Camera-type eye (tissue), 1 donor: Measurements from ENCODE around the gene SENP6. TPM values are rescaled to one million over a fixed set of nuclear protein-coding genes. Genes with fewer than 3 reads are reported as not detected.

ENCODE experiments used
- total RNA-seq: library from RNA; depleted of rRNA; stranded (reverse); fragments of >200 nt; gene quantifications from one replicate; pipeline ENCODE4 v1.2.3, GENCODE V29; 2014

The SENP6 gene
- total RNA-seq: 238 TPM

GRCh38 chr6:75601304-75602245, at the start of gene SENP6:
SENP6 (plus strand) TSS chr6:75601880; CDS start chr6:75602525, 645 bp downstream.

GRCh38 chr6:75748743-75749538, 147.3 kb downstream of the SENP6 start, which contains the start of gene MYO6:
MYO6 (plus strand) TSS chr6:75749239; CDS start chr6:75817548, 68,309 bp downstream.

Other genes starting within 250 kb of the SENP6 start
- 16.8 TPM for gene FILIP1, start 108.1 kb upstream of the SENP6 start, total RNA-seq
- 33.9 TPM for gene MYO6, start 147.4 kb downstream of the SENP6 start, total RNA-seq